PC-9 (cell line): ENCODE measurements around the gene C10orf71. TPM values are rescaled to one million over a fixed set of nuclear protein-coding genes. Genes with fewer than 3 reads are reported as not detected.

Experiments
- Bru-seq: library from RNA; stranded (reverse); fragments of 400-500 nt; gene quantifications from one replicate; lab custom pipeline; 2021; lab: Mats Ljungman, UMichigan
- BruChase-seq, 2 experiments: library from RNA; stranded (reverse); fragments of 400-500 nt; gene quantifications; one replicate each; lab custom pipeline; 2021; lab: Mats Ljungman, UMichigan
- BruUV-seq: library from RNA; stranded (reverse); fragments of 400-500 nt; replicated peaks from 2 replicates; lab custom pipeline; 2021; lab: Mats Ljungman, UMichigan
- CTCF ChIA-PET: fragments of 300-600 bp; sonication (Branson Sonifier 250); formaldehyde crosslinking; loops from one replicate; lab custom pipeline; 2022; ENCODE audit warnings: antibody characterized with exemption; lab: Charles Lee
- POLR2A ChIA-PET: fragments of 300-600 bp; sonication (Branson Sonifier 250); formaldehyde crosslinking; loops from one replicate; lab custom pipeline; 2022; ENCODE audit warnings: antibody characterized with exemption; ENCODE audit not compliant: unreplicated experiment; lab: Charles Lee
- DNase-seq, 2 experiments: peaks; one replicate each; pipeline versions ENCODE4 v3.0.0 to v3.0.0-alpha.2; 2015 to 2022; ENCODE audit warnings: mixed read lengths in 1 of 2
- H2AFZ ChIP-seq: fragments of 200-600 bp; sonication (generic); 2 replicates; pipeline ENCODE4 v1.8.1; 2017; ENCODE audit warnings: antibody characterized with exemption
- H3F3A ChIP-seq: fragments of 200-600 bp; sonication (generic); 2 replicates; pipeline ENCODE4 v1.8.1; 2017; ENCODE audit warnings: antibody characterized with exemption, mild to moderate bottlenecking, low read depth; ENCODE audit not compliant: insufficient read depth
- H3K27ac ChIP-seq: fragments of 200-600 bp; sonication (generic); 2 replicates; pipeline ENCODE4 v1.6.1; 2016; ENCODE audit warnings: mixed run types
- H3K27me3 ChIP-seq: fragments of 200-600 bp; sonication (generic); 2 replicates; pipeline ENCODE4 v1.6.1; 2016; ENCODE audit warnings: low read depth, mixed run types; ENCODE audit not compliant: insufficient read depth
- H3K36me3 ChIP-seq: fragments of 200-600 bp; sonication (generic); 2 replicates; pipeline ENCODE4 v1.6.1; 2016; ENCODE audit warnings: low read depth, mixed run types
- H3K4me1 ChIP-seq: fragments of 200-600 bp; sonication (generic); replicated peaks from 2 replicates; pipeline ENCODE4 v1.6.1; 2016; ENCODE audit warnings: mixed run types; ENCODE audit not compliant: insufficient read depth
- H3K4me2 ChIP-seq: fragments of 200-600 bp; sonication (generic); 2 replicates; pipeline ENCODE4 v1.6.1; 2017; ENCODE audit warnings: mixed run types
- H3K4me3 ChIP-seq: fragments of 200-600 bp; sonication (generic); 2 replicates; pipeline ENCODE4 v1.6.1; 2016; ENCODE audit warnings: mixed run types
- H3K79me2 ChIP-seq: fragments of 200-600 bp; sonication (generic); 2 replicates; pipeline ENCODE4 v1.6.1; 2017; ENCODE audit warnings: low read depth, mixed run types
- H3K9me2 ChIP-seq: fragments of 200-600 bp; sonication (generic); 2 replicates; pipeline ENCODE4 v1.8.1; 2017; ENCODE audit warnings: mild to moderate bottlenecking; ENCODE audit not compliant: insufficient read depth
- H3K9me3 ChIP-seq: fragments of 200-600 bp; sonication (generic); 2 replicates; pipeline ENCODE4 v1.8.1; 2016; ENCODE audit warnings: low read depth; ENCODE audit not compliant: insufficient read depth
- H4K20me1 ChIP-seq: fragments of 200-600 bp; sonication (generic); 2 replicates; pipeline ENCODE4 v1.8.1; 2017; ENCODE audit not compliant: insufficient read depth
- CTCF ChIP-seq: fragments of 200-600 bp; sonication (generic); conservative IDR thresholded peaks from 2 replicates; pipeline ENCODE4 v1.6.1; 2017; ENCODE audit warnings: mixed run types, antibody characterized with exemption, mild to moderate bottlenecking, moderate library complexity
- EZH2 ChIP-seq: fragments of 200-600 bp; sonication (generic); IDR thresholded peaks from 2 replicates; pipeline ENCODE4 v1.8.0; 2017; ENCODE audit warnings: antibody characterized with exemption, low read depth
- intact Hi-C: fragments of 100-400 bp; cut with micrococcal nuclease; formaldehyde crosslinking; loops from one replicate; pipeline ENCODE4 v1.10.0; 2022; ENCODE audit not compliant: unreplicated experiment
- long read RNA-seq: library from polyadenylated mRNA; stranded (forward); transcript quantifications from one replicate; pipeline ENCODE4 v2.0.0, GENCODE V29; 2022
- total RNA-seq: library from RNA; stranded (reverse); gene quantifications from 2 replicates; pipeline ENCODE4 v1.2.3, GENCODE V29; 2021

The C10orf71 gene, protein sequence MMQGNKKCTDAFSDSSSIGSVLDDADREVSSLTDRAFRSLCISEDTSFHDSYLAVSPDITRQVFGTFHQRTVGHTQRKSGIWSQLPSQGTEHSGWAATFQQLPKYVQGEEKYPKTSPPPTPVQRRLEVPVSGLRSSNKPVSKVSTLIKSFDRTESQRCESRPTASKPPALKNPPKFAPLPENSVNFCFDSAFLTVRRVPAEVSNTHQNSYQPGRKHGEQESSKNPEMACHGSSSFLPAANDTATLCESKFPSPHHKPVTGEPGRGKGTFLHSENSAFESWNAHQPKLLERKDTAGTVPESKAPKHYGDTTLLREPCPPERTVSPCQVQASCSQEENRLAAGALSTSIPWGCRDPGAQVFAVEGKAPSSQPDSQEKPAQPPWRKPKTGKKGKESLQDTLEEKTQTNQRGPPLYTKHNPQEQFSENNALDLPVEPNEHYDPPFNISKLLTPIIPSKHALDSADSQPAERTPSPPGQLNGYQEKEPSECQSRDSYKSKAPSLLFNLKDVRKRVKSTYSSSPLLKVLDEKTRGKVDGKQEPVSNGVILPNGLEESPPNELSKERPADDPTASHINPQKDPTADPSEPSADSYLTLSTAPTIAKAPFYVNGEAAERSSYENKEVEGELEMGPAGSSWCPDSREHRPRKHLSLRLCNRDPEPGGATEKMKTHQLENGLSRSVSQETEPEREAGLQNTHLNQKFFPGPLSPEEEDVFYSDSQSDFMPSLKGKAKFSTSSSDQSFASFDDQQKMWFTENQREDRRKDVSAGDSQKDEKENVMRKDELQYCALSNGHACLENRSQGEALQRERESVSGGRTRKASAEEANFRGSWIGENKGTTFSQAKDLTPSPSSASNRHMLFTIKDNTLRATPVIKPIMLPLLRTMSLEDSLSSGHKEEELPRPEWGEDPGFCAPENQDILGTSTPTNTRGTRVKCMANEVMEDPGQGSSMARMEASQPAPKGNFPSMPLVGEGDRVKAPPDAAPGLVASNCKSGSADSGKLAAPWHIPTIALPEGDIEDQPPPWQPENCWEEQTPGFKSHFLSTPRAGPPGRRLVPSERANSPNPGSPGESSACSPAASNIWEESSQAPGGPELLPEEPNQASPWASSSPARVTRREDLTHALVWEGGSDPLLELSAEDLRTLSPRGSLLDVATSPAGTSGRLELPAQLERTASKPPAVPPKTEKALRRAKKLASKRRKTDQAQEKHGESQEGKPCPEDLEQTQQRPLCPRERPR (N-terminal part only)
- total RNA-seq = not detected in 2 replicates
- not detected for Bru-seq, nascent RNA
- not detected for BruChase-seq, experiment 1, labeled RNA remaining after a 2-hour chase
- BruChase-seq, experiment 2, labeled RNA remaining after a 6-hour chase = not detected
- long read RNA-seq = 0 reads

DNA sequence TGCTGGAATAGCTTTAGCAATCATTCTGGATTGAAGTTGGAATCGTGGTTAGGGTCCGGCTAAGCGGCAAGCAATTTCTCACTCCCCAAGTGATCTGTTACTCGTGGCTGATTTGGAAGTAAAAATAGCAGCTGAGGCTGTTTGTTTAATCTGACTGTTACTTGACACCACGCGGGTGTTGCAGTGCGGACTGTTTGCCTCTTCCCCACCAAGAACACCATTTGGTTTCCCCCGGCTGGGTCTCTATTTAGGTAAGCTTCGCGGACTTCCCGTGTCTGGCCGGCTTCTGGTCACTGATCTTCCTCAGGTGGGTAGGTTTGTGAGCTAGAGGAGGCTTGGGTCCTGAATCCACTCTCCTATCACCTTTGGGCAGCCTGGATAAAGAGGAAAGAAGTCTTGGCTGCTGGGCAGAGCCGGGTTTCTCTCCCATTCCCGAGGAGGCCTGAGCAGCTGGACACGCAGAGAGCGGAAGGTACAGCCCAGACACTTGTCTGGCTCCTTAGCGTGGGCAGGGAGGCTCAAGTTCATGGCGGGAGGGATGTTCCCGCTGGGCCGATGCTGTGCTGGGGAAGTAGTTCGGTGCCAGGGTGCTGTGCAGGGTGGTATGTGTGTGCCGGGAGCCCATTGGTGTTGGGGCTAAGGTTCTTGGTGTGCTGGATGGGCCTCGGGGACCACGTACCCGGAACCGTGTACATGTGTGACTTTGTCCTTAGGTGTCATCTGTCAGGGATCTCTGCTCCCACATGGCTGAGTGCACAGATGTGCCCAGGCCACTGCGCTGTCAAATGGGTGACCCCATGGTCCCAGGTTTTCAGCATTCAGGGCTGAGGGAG, at the start of gene C10orf71:
C10orf71 (plus strand) TSS at position 188 of the 833 bp plus-strand sequence. CDS start 23,376 bp downstream, outside the sequence.
- no TSS peak for BruUV-seq
- intact Hi-C loops = no loop called here

GRCh38 chr10:49252313-49253034, 46.5 kb upstream of the C10orf71 start:
- no peaks in the 10 kb centered on the region for H3K9me3 ChIP-seq
- TF ChIP-seq CTCF (no peak), EZH2 (no peak)
- H3F3A ChIP-seq = no peaks in the 10 kb centered on the region
- peaks cover 26% of the 10 kb centered on the region; the same call in 1 of the 2 replicates for H3K27me3 ChIP-seq
- no peak for DNase-seq
- no peaks in the 10 kb centered on the region for H4K20me1 ChIP-seq
- H3K36me3 ChIP-seq = no peaks in the 10 kb centered on the region
- BruUV-seq = no TSS peak
- H3K4me3 ChIP-seq = no peak overlapping the region
- no peak overlapping the region for H3K27ac ChIP-seq
- no peaks in the 10 kb centered on the region for H3K9me2 ChIP-seq
- H2AFZ ChIP-seq = no peak overlapping the region
- ChIA-PET POLR2A (no interaction called here), CTCF (no interaction called here)
- intact Hi-C loops = no loop called here
- H3K4me1 ChIP-seq = no peaks in the 10 kb centered on the region
- no peak overlapping the region for H3K4me2 ChIP-seq
- H3K79me2 ChIP-seq = no peaks in the 10 kb centered on the region

More for the DNA sequence above, at the start of gene C10orf71:
- Histone ChIP-seq H3F3A (no peaks in the 10 kb centered on the region), H3K4me2 (no peak within 1 kb of the TSS), H3K9me2 (no peaks in the 10 kb centered on the region), H3K36me3 (no peaks in the 10 kb centered on the region), H2AFZ (no peak within 1 kb of the TSS), H3K4me3 (no peak within 1 kb of the TSS), H3K9me3 (no peaks in the 10 kb centered on the region), H3K27ac (no peak within 1 kb of the TSS), H3K27me3 (peaks cover 52% of the 10 kb centered on the region), H3K4me1 (no peaks in the 10 kb centered on the region), H4K20me1 (no peaks in the 10 kb centered on the region), H3K79me2 (no peaks in the 10 kb centered on the region)
- POLR2A ChIA-PET = no interaction called here
- no peak for DNase-seq
- CTCF ChIA-PET = no interaction called here
- TF ChIP-seq CTCF = no peak
- TF ChIP-seq EZH2 = no peak
